HEK293 (cell line): ENCODE results near the gene ZNRF1.
A peak's percentile ranks its signal among the peaks of the same experiment; 100 is the strongest.

Experiments
- GLI2 ChIP-seq: fragments of 450-650 bp; formaldehyde crosslinking; IDR thresholded peaks from 2 replicates; pipeline ENCODE4; 2017; ENCODE audit warnings: missing biosample characterization, missing genetic modification characterization, low read depth, borderline replicate concordance
- KLF8 ChIP-seq: fragments of 450-650 bp; formaldehyde crosslinking; IDR thresholded peaks from 2 replicates; pipeline ENCODE4 v1.5.1; 2016; ENCODE audit warnings: missing biosample characterization, missing genetic modification characterization
- MZF1 ChIP-seq: fragments of 450-650 bp; formaldehyde crosslinking; IDR thresholded peaks from 2 replicates; pipeline ENCODE4 v1.5.1; 2017; ENCODE audit warnings: missing biosample characterization, missing genetic modification characterization, borderline replicate concordance
- OSR2 ChIP-seq: fragments of 450-650 bp; formaldehyde crosslinking; IDR thresholded peaks from 2 replicates; pipeline ENCODE4 v1.5.1; 2016; ENCODE audit warnings: missing biosample characterization, missing genetic modification characterization
- PATZ1 ChIP-seq: fragments of 450-650 bp; formaldehyde crosslinking; IDR thresholded peaks from 2 replicates; pipeline ENCODE4 v1.5.1; 2016; ENCODE audit warnings: missing biosample characterization, missing genetic modification characterization
- TSHZ1 ChIP-seq: fragments of 450-650 bp; formaldehyde crosslinking; IDR thresholded peaks from 2 replicates; pipeline ENCODE4 v1.5.1; 2016; ENCODE audit warnings: missing biosample characterization, missing genetic modification characterization, borderline replicate concordance
- ZNF138 ChIP-seq: fragments of 450-650 bp; formaldehyde crosslinking; IDR thresholded peaks from 2 replicates; pipeline ENCODE4 v1.5.1; 2016; ENCODE audit warnings: missing biosample characterization, missing genetic modification characterization, borderline replicate concordance
- ZNF169 ChIP-seq: fragments of 450-650 bp; formaldehyde crosslinking; IDR thresholded peaks from 2 replicates; pipeline ENCODE4 v1.5.1; 2016; ENCODE audit warnings: missing biosample characterization, missing genetic modification characterization
- ZNF223 ChIP-seq: fragments of 450-650 bp; formaldehyde crosslinking; IDR thresholded peaks from 2 replicates; pipeline ENCODE4 v1.5.1; 2016; ENCODE audit warnings: missing biosample characterization, missing genetic modification characterization
- ZNF24 ChIP-seq: fragments of 450-650 bp; formaldehyde crosslinking; IDR thresholded peaks from 2 replicates; pipeline ENCODE4 v1.5.1; 2016; ENCODE audit warnings: missing biosample characterization, missing genetic modification characterization
- ZNF362 ChIP-seq: fragments of 450-650 bp; formaldehyde crosslinking; IDR thresholded peaks from 2 replicates; pipeline ENCODE4 v1.5.1; 2016; ENCODE audit warnings: missing biosample characterization, missing genetic modification characterization
- ZNF366 ChIP-seq: fragments of 450-650 bp; formaldehyde crosslinking; conservative IDR thresholded peaks from 2 replicates; pipeline ENCODE4 v1.5.1; 2016; ENCODE audit warnings: missing biosample characterization, missing genetic modification characterization
- ZNF398 ChIP-seq: fragments of 450-650 bp; formaldehyde crosslinking; IDR thresholded peaks from 2 replicates; pipeline ENCODE4 v1.5.1; 2017; ENCODE audit warnings: missing biosample characterization, missing genetic modification characterization
- ZNF449 ChIP-seq: fragments of 450-650 bp; formaldehyde crosslinking; IDR thresholded peaks from 2 replicates; pipeline ENCODE4 v1.5.1; 2017; ENCODE audit warnings: missing biosample characterization, mild to moderate bottlenecking, missing genetic modification characterization, moderate library complexity
- ZNF544 ChIP-seq: fragments of 450-650 bp; formaldehyde crosslinking; IDR thresholded peaks from 2 replicates; pipeline ENCODE4 v1.5.0; 2017; ENCODE audit warnings: missing biosample characterization, missing genetic modification characterization
- ZNF585B ChIP-seq: fragments of 450-650 bp; formaldehyde crosslinking; IDR thresholded peaks from 2 replicates; pipeline ENCODE4 v1.5.1; 2016; ENCODE audit warnings: missing biosample characterization, missing genetic modification characterization
- ZNF626 ChIP-seq: fragments of 450-650 bp; sonication (Bioruptor Pico); formaldehyde crosslinking; IDR thresholded peaks from 2 replicates; pipeline ENCODE4 v1.5.1; 2018; ENCODE audit warnings: missing biosample characterization, missing genetic modification characterization, inconsistent platforms
- ZNF658 ChIP-seq: fragments of 450-650 bp; formaldehyde crosslinking; IDR thresholded peaks from 2 replicates; pipeline ENCODE4; 2016; ENCODE audit warnings: missing biosample characterization, missing genetic modification characterization
- ZNF660 ChIP-seq: fragments of 450-650 bp; IDR thresholded peaks from 2 replicates; pipeline ENCODE4 v1.5.1; 2018; ENCODE audit warnings: missing biosample characterization, mild to moderate bottlenecking, missing genetic modification characterization
- ZNF670 ChIP-seq: fragments of 450-650 bp; formaldehyde crosslinking; IDR thresholded peaks from 2 replicates; pipeline ENCODE4 v1.5.1; 2016; ENCODE audit warnings: missing biosample characterization, missing genetic modification characterization, low read depth

ZNRF1 gene

GRCh38 chr16:75011634-75012307 is 12.9 kb downstream of the ZNRF1 start (continued):
- 0 out of 2 replicates have a peak, but pooled peaks have one; percentile 39 for TF ChIP-seq ZNF366
- TF ChIP-seq KLF8 (tag by site-specific recombination), result no peak
- TF ChIP-seq ZNF398 (tag by site-specific recombination), result peak; percentile 12; the same call in 1 of the 2 replicates
- 0 out of 2 replicates have a peak, but pooled peaks have one; percentile 44 for TF ChIP-seq OSR2 (tag by site-specific recombination)
- TF ChIP-seq ZNF585B (tag by site-specific recombination), result no peak
- TF ChIP-seq ZNF670 (tag by site-specific recombination), result no peak
- peak; percentile 86 for TF ChIP-seq MZF1 (tag by site-specific recombination)
- TF ChIP-seq ZNF658 (tag by site-specific recombination), result no peak
- TF ChIP-seq ZNF544 (tag by site-specific recombination), result no peak
- TF ChIP-seq PATZ1 (tag by site-specific recombination), result no peak
- TF ChIP-seq ZNF169 (tag by site-specific recombination), result no peak
- TF ChIP-seq ZNF449 (tag by site-specific recombination), result peak; percentile 29; the same call in 1 of the 2 replicates
- no peak for TF ChIP-seq ZNF626 (tag by site-specific recombination)
- no peak for TF ChIP-seq TSHZ1 (tag by site-specific recombination)
- peak; percentile 43; the same call in 1 of the 2 replicates for TF ChIP-seq ZNF362 (tag by site-specific recombination)
- no peak for TF ChIP-seq ZNF24 (tag by site-specific recombination)
- TF ChIP-seq ZNF660 (tag by site-specific recombination), result no peak
- TF ChIP-seq ZNF223 (tag by site-specific recombination), result no peak
- TF ChIP-seq ZNF138 (tag by site-specific recombination), result no peak
- TF ChIP-seq GLI2 (tag by site-specific recombination), result no peak
- TF ChIP-seq, all 188 proteins: peak for 14
